Muscle of arm (tissue), 12 donors: ENCODE data around the gene MYBPH. TPM values are rescaled to one million over a fixed set of nuclear protein-coding genes. Genes with fewer than 3 reads are reported as not detected.

Experiments used
- DNase-seq: peaks from one replicate; pipeline ENCODE4 v3.0.0-alpha.2; 2013
- polyA plus RNA-seq, 12 donors: library from polyadenylated mRNA; unstranded; fragments of 120-200 nt; gene quantifications; one replicate each; pipeline ENCODE4 v1.2.1, GENCODE V29; 2013; ENCODE audit not compliant: insufficient read length in 12 of 12

The MYBPH gene
- polyA plus RNA-seq, 12 donors: 134 to 423 (median 239) TPM; not detected in 1

GRCh38 chr1:203168256-203168786, 7.3 kb downstream of the MYBPH start:
- no peak for DNase-seq

- DNase-seq: no peak
Measured at GRCh38 chr1:203167913-203168200, 7.8 kb downstream of the MYBPH start.

- DNase-seq: no peak
Measured at GRCh38 chr1:203167026-203167912, 8.4 kb downstream of the MYBPH start.

DNA sequence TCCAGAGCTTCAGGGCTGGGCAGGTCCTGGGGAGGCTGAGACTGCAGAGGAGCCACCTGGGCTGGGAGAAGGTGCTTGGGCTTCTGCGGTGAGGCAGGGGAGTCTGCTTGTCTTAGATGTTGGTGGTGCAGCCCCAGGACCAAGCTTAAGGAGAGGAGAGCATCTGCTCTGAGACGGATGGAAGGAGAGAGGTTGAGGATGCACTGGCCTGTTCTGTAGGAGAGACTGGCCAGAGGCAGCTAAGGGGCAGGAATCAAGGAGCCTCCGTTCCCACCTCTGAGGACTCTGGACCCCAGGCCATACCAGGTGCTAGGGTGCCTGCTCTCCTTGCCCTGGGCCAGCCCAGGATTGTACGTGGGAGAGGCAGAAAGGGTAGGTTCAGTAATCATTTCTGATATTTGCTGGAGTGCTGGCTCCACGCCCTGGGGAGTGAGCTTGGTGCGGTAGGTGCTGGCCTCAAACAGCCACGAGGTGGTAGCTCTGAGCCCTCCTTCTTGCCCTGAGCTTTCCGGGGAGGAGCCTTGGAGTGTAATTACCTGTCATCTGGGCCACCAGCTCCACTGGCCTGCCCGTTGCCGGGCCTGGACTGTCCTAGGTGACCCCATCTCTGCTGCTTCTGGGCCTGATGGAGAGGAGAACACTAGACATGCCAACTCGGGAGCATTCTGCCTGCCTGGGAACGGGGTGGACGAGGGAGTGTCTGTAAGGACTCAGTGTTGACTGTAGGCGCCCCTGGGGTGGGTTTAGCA, 9.3 kb downstream of the MYBPH start:
- no peak for DNase-seq

GRCh38 chr1:203165800-203166161, 9.8 kb downstream of the MYBPH start:
- DNase-seq: no peak

- DNase-seq: no peak
Measured at GRCh38 chr1:203165101-203165799, 10.4 kb downstream of the MYBPH start.

DNA sequence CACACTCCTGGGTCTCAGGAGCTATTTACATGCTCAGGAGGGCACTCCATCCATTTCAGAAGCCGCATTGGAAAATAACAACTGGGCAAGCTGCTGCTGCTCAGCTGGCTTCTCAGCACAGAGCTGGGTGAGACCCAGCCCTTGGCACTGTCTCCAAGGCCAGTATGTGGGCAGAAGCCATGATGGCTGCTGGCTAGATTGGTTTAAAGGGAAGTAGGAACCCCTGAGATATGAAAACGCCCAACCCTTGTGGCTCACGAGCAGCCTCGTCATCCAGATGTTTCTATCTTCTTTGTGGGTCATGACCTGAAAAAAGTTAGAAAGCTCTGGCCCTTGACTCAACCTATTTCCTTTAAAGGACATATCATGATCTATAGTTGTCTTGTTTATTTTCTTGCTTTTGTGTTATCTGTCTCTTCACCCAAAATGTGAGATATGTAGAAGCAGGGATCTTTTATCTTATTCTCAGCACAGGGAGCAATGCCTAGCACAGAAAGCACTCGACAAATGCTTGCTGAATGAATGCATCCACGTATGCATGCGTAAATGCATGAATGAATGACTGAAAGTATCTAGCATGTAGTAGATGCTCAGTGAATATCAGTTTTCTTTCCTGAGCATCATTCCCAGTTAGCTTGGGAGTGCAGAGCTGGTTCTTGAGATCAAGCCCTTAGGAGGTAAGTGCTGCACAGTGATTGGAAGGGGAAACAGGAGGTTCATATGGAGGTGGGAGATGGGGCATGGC, 11.6 kb downstream of the MYBPH start:
- DNase-seq: no peak

GRCh38 chr1:203162403-203162802, 13.2 kb downstream of the MYBPH start:
- DNase-seq: no peak

GRCh38 chr1:203161703-203162102, 13.9 kb downstream of the MYBPH start:
- DNase-seq: no peak

DNA sequence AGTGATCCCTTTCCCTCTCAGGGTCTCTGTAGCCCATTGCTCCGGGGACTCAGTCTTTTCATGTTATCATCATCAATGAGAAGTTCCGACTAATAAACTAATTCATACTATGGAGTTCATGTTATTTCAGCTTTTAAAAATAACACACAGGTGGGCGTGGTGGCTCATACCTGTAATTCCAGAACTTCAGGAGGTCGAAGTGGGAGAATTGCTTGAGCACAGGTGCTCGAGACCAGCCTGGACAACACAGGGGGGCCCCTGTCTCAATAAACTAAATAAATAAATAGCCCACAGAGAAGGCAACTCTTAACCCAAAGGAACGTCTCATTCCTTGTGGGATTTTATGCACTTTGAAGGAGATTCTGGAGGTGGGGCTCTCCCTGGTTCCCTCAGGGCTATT, 14.5 kb downstream of the MYBPH start:
- DNase-seq: no peak

GRCh38 chr1:203159844-203160243, 15.8 kb downstream of the MYBPH start:
- DNase-seq: no peak

- DNase-seq: no peak
Measured at GRCh38 chr1:203158960-203159665, 16.5 kb downstream of the MYBPH start.

GRCh38 chr1:203158423-203158822, 17.2 kb downstream of the MYBPH start:
- no peak for DNase-seq

GRCh38 chr1:203156280-203156679, 19.3 kb downstream of the MYBPH start:
- DNase-seq: no peak

DNA sequence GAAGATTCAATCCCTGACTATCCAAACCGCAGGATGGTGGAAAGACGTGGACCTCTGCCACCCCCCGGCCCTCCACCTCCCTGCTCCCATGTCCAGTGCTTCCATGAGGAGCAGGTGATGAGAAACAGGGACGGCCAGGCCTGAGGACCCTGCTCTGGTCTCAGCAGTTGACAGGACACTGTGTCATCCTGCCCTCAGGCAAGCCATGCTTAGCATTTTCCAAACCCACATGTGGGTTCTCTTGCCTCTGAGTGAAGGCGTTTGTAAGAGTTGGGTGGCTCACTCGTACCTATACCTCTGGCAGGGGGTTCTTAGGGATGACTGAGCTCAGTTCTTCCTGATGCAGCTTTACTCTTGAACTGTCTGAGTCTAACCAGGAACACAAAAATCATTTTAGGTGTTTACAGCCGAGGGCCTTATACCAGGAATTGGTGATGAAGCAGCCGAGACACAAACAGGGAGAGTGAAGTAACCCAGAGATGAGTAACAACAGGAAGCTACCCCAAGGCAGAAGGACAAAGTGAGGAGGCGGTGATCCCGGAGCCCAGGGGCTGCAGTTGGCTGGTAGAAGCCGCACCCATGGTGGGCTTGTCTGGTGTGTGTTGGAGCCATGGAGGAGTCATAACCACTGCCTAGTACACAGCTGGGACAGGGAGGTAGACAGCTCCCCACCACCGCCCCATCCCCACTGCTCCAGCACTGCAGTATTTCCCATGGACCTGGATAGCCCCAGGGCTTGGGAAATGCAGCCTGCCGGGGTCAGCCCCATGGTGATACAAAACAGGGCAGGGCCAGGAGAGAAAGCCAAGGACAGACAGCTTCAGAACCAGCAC, 21.4 kb downstream of the MYBPH start:
- DNase-seq: no peak

- DNase-seq: no peak
Measured at GRCh38 chr1:203153051-203153988, 22.3 kb downstream of the MYBPH start.

GRCh38 chr1:203152158-203153034, 23.2 kb downstream of the MYBPH start:
- DNase-seq: no peak
